Measurements from ENCODE around the gene TFDP2.

- TF ChIP-seq, protein P1, sequence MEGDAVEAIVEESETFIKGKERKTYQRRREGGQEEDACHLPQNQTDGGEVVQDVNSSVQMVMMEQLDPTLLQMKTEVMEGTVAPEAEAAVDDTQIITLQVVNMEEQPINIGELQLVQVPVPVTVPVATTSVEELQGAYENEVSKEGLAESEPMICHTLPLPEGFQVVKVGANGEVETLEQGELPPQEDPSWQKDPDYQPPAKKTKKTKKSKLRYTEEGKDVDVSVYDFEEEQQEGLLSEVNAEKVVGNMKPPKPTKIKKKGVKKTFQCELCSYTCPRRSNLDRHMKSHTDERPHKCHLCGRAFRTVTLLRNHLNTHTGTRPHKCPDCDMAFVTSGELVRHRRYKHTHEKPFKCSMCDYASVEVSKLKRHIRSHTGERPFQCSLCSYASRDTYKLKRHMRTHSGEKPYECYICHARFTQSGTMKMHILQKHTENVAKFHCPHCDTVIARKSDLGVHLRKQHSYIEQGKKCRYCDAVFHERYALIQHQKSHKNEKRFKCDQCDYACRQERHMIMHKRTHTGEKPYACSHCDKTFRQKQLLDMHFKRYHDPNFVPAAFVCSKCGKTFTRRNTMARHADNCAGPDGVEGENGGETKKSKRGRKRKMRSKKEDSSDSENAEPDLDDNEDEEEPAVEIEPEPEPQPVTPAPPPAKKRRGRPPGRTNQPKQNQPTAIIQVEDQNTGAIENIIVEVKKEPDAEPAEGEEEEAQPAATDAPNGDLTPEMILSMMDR (conservative IDR thresholded peaks at IDR 0.05) = no peak
- no peak for TF ChIP-seq EZH2 (IDR thresholded peaks at IDR 0.05; ENCODE audit: low read depth)
Measured at GRCh38 chr3:142115867-142116668, 33.3 kb downstream of the TFDP2 start.
